Activated CD8-positive, alpha-beta memory T cell treated with anti-CD3 and anti-CD28 coated beads for 1 hour (primary cell): ENCODE results near the gene TMTC2.
"Not testable (repeated sequence)": the region's sequence is repeated elsewhere in the genome, so short reads cannot be mapped to it uniquely, and the experiment has no call there.

Experiments
- DNase-seq, 2 donors: peaks; one replicate each; pipeline ENCODE4 v3.0.0-alpha.2; 2020; ENCODE audit warnings: low read depth in 1 of 2; ENCODE audit errors: extremely low read depth in 1 of 2

TMTC2 gene

DNA sequence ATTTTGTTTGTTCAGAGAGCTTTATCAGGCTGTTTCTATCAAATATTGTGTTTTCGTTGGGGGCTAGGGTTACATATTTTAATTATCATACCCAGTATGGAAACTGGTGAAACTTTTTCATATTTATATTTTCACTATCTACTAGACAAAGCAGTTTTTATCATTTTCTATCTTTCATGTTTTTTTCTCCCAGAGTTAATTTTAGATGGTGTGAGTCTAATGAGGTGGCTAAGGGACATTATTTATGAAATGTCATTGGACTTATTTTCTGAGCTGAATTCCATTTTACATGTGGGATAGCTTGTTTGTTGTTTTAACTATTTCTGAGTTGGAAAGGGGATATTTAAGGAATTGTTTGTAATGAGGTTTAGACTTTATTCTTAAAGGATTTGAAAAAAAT lies 100.3 kb downstream of the TMTC2 start:
- DNase-seq: no peak

DNA sequence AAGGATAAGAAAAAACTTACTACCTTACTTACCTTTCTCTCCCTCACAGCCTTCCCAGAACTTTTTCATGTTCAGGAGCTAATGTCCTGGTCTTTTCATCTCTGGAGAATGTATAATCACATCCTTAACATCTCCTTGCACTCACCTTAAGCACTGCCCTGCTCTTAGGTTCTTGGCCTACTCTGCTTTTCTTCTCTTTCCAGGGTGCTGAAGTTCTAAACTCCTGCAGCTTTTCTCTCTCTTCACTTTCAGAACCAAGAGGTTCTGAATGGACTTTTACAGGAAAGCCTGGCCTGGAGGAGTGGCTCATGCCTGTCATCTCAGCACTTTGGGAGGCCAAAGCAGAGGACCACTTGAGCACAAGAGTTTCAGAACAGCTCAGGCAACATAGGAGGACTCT lies 101.9 kb downstream of the TMTC2 start:
- DNase-seq: no peak

DNA sequence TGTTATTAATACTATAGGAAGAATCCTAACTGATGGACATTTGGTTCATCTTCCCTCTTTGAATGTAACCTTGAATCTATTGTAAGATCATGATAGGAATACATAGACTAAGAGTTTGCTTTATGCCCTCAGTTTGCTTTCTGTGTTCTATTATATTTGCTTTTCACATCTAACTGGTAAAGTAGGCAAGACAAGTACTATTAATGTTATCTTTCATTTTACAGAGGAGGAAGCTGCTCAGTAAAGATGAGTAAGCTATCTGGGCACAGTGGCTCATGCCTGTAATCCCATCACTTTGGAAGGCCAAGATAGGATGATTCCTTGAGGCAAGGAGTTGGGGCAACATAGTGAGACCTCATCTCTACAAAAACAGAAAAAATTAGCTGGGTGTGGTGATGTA lies 103.0 kb downstream of the TMTC2 start:
- DNase-seq: no peak

DNA sequence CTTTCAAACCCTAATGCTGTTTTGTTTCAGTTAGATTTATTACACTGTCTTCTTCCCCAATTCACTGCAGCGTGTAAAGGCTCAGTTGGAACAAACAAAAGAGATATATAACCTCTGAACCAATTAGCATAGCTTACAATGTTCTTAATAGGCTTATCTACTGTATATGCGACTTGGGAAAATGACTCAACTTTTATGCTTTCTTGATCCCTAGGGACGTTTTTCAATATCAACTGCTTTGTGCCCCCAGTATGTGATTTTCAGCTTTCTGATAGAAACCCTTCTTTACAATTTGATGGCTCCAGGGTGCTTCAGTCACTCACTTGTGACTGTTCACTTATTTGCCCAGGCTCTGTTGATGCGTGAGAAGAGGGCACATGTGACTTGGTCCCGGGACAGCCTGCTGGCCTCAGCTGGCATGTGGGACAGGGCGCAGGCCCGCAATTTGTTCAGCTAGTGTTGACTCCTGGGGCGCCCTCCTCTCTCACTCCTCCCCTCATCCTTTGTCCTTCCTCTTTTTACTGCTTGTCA lies 107.1 kb downstream of the TMTC2 start:
- DNase-seq: no peak

DNA sequence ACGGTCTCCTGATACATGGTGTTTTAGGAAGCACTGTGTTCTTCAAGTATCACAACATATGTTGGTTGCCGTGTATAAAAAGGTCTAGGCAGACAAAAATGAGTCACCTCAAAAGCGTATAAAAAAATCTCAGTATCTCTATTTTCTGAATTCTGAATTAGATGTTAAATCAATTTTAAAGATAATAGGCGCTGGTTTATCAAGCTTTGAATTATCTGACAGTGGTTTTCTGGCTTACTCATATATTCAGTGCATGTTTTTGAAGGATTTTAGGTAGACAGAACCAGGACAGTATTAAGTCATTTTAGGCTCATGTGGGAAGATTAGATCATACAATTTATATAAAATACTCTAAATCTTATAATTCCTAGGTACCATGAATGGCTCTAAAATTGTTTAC lies 110.8 kb downstream of the TMTC2 start:
- DNase-seq: no peak

DNA sequence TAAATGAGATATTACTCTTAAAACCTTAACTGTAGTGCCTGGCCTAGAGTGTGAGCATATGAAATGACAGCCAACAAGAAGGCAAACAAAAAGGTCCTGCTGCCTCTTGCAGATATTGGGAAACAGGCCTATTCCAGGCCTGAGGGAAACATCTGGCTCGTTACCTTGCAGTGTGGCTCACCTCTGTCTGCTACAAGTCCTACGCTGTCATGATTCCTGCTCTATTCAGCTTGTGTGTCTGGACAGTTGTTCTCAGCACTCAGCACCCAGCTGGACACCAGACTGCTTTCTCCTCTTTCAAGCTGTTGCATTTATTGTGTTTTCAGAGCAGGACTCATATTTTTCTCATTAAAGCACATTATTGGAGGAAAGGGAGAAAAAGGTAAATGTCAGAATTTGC lies 113.5 kb downstream of the TMTC2 start:
- DNase-seq: no peak

DNA sequence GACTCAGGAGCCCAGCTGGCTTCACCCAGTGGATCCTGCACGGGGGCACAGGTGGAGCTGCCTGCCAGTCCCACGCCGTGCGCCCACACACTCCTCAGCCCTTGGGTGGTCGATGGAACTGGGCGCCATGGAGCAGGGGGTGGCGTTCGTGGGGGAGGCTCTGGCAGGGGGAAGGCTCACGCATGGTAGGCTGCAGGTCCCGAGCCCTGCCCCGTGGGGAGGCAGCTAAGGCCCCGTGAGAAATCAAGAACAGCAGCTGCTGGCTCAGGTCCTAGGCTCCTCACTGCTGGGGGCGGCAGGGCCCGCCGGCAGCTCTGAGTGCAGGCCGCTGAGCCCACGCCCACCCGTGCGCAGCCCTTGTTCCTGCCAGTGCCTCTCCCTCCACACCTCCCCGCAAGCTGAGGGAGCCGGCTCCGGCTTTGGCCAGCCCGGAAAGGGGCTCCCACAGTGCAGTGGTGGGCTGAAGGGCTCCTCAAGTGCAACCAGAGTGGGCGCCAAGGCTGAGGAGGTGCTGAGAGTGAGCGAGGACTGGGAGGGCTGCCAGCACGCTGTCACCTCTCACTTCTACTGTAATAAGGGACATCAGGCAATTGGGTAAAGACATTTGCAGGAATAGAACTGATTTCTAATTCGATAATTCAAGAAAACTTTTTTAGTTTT lies 115.4 kb downstream of the TMTC2 start:
- DNase-seq: no peak

DNA sequence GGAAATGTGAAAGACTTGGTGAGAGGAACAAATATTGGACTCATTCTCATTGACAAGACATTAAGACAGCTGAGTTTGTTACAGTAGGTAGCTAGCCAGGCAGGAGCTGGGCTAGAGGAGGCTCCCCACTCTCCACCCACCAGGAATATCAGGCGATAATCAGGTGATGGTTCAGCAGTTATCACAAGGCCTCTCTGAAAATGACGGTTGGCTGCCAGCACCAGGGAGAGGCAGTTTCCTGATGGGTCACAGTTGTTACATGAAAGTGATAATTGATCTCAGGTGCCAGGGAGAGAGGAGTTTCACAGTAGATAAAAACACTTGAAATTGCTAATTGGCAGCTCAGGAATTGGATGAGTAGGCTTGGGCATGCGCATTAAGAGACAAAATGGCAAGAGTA lies 116.5 kb downstream of the TMTC2 start:
- DNase-seq: no peak

DNA sequence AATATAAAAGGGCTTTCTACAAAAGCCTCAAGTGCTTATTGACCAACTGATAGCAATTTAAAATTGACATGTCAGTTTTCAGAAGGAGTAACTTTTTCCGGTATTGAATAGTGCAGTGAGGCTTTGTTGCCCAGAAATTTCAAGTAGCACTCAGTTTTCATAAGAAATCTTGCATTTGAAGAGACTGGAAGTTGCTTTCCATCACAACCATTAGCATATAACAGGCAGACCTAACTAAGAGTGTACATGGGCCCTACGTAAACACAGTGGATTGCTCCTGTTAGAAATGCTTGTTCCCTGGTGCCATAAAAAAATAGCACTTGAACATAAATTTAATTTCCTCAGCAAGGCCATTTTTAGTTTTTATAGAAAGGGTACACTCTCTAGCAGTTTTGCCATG lies 117.9 kb downstream of the TMTC2 start:
- no peak for DNase-seq

DNA sequence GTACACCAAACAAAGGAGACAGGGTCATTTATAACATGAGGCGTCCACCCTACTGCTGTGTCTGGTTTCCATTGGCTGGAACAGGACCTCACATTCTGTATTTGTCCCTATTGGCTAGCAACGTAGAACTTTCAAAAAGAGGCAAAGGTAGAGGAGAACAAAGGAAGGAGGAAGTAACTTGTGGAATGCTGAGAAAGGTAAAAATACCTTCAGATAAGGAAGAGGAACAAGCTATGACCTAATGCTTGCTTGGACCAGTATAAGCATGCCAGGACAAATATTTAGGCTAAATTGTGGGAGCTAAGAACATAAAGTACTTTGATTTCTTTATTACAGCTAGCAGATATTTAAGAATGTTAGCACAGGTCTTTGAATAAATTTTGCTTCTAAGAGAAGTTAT lies 118.3 kb downstream of the TMTC2 start:
- not testable (repeated sequence) for DNase-seq

DNA sequence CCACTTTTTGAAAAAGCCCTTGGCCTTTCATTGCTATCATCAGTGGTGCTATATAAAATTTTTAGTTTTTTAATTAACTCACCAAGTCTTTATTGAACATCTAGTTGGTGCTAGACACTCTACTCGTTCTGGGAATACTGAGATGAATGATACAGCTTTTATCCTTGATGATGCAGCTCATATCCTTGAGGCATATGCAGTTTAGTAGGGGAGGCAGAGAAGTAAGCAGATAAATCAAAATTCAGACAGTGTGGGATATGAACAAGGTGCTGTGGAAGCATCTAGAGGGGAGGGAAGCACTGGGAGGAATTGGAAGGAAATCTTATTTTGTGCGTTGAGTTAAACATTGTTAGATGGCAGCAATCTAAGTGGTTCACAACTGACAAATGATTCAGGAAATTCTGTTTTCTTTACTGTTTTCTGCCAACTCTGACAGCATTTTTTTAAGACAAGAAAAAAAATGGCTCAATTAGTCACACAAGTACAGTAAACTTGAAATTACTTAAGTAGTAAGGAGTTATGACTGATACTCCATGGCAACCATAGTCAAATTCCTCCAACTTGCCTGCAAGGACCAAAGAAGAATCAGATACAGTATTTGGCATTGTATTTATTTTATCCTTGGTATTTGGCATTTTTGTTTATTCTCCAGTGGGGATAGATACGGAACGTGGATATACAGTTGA lies 119.2 kb downstream of the TMTC2 start:
- no peak for DNase-seq

DNA sequence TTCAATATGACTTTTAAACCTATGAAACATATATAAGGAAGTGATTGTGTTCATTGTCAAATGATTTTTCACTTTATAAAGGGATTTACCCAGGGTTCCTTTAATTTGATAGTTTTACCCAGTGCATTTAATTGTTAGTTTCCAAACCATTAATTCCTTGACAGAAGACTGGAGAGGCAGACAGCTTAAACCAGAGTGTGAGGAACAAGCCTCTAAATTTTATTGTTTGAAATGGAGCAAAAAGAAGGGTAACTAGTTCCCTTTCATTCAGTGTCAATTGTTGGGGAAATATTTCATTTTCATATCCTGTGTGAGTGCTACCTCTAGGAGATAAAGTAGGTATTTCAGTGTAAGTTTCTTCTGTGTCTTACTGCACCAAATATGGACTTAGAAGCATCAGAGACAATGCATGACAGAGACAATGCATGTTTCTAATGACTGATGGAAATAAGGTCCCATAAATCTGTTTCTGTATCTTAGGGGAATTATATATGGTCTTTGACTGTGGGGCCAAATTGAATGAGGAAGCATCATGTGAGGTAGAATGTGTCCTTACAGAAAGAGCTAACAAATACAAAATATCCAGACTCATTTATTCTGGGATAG lies 120.5 kb downstream of the TMTC2 start:
- no peak for DNase-seq

DNA sequence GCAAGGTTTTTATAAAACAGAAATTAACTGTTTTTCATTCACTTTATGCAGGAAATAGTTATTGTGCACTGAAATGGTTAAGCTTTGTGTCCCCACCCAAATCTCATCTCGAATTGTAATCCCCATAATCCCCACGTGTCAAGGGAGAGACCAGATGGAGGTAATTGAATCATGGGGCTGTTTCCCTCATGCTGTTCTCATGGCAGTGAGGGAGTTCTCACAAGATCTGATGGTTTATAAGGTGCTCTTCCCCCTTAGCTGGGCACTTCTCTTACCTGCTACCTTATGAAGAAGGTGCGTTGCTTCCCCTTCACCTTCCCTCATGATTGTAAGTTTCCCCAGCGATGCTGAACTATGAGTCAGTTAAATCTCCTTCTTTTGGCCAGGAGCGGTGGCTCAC lies 123.9 kb downstream of the TMTC2 start:
- DNase-seq: no peak

DNA sequence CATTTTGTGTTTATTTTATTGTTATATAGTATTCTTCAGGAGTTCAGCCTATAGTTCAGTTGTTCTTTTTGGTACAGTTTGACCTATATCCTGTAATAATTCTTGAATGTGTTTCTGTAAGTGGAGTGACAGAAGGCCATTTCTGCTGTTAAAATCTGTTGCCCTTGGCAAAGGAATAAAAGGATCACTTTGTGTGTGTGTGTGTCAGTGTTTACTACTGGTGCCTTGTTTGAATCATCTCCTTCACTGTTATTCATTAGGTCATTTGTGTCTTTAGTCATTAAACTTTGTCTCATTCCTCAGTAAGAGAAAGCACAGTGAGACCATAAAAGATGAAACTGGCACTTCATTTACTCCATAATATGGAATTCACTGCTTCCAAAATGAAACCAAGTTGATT lies 130.7 kb downstream of the TMTC2 start:
- DNase-seq: no peak

DNA sequence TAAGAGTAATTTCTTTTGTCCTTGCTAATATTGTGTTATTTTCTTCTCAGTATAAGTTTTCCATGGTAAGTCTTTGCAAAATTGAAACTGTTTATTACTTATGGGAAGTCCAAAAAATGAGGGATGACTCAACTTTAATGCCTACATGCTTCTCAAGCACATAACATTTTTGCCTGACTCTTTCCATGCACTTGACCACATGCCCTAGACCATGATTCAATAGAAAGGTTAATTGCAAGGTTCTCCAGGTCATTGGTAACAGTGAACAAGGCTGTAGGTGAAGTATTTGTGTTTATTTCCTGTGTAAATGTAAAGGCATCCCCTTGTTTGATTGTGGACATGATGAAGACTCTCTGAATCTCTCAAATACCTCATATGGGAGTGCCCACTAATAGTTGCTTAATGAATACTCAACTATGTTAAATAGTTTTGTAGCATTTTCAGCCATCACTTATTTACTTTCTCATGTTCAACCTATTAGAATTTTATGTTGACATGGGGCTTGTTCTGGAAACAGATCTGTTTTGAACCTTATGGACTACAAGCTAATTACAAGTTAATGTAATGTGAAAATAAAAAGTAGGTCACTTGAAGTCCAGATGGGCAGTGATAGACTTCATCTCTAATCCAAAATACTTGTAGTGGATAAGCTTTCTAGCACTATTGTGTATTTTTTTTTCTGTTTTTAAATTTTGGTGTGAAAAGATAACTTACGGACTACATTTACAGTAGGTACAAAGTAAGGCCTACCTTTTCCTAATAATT lies 131.7 kb downstream of the TMTC2 start:
- DNase-seq: no peak

DNA sequence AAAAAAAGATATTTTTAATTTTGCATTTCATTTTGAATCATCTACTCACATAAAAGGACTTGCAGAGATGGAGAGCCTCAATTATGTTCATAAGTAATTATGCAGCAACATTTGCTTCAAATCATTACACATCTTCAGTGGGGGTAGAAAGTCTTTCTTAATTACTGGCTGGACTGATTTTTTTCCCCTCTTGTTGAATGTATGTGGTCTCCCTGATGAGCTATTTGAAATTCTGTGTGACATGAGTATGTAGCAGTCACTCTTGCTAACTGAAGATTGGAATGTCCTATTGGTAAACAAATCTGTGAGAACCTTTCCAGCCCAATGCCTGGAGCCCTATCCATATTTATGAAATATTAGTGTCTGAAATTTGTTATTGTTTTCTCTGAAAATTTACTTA lies 139.8 kb downstream of the TMTC2 start:
- DNase-seq: no peak

DNA sequence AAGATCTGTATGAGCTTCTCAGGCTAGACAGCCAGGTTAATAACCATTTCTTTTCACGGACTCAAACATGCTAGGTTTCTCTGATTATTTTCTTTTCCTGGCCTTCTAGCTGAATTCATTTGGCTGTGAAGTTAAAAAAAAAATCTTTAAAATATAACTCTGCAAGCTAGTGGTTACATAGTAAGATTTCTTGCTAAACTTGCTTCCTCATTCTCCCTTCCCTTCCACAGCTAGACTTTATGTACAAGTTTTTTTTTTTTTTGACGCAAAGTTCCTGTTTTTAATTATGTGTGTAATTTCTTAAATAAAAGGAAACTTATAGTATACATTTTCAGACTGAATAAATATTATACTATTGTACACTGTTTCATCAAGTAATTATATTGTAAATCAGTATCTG lies 145.4 kb downstream of the TMTC2 start:
- no peak for DNase-seq

DNA sequence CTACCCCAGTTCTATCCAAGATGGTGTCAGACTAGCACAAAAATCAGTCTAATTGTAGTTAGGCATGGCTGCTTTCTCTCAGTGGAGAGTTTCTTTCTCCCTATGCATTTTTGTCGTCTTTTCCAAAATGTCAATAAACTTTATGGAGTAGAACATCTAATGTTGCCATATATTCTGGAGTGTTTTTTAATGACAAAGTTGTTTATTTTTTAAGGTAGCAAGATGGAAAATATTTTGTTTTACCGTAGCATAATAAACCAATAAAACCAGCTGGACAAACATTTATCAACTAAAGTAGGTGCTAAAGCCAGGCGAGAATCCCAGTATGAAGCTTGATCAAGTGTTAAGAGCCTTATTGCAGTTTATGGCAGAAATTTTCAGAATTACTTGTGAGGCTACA lies 146.3 kb downstream of the TMTC2 start:
- no peak for DNase-seq

DNA sequence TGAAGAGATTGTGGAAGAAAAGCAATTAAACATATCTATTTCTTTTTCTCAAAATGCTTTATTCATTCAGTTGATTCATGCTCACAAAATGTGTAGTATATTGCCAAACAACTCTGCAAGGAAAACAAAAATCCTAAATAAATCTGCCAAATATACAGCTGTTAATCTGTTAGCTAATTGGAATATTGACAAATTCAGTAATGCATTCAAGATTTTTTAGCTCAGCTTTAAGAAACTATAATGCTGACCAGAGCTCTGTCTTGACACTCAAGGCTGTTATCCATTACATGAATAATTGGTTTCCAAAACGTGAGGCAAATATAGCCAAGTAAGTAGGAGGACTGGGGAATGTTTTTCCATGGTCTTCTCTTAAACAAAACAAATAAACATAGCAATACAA lies 146.8 kb downstream of the TMTC2 start:
- no peak for DNase-seq

DNA sequence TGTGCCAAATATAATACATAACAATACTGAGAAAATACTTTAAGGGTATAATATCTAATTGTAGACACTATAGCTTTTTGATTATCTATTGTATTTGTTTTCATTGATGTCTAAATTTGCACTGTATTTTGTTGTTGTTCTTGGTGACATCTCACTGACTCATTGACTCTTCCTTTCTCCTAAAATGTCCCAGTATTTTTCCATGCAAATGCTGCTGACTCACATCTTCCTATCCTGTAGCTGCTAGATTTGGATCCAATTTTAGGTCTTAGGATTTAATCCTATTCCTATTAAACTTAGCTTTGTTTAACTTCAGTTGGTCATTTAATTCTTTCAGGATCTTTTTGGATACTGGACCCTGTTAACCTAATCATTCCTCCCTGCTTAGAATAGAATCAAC lies 148.5 kb downstream of the TMTC2 start:
- DNase-seq: no peak

DNA sequence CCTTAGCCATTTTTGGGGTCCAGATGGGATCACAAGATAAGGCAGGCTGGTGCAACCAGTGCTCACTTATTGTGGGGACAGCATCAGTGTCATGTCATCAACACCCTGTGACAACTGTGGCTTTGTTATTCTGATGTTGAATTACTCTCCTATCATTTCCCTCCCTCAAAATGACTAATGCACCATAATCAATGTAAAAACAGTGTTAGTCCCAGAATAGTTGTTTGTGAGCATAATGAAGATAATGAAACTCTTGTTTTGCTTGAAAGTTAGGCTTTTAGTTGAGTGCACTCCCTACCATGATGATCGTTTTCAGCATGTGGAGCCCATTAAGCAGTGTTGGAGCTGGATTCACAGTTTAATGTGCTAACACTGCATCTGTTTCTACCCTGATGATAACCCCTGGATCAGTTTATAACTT lies 151.4 kb downstream of the TMTC2 start:
- no peak for DNase-seq

DNA sequence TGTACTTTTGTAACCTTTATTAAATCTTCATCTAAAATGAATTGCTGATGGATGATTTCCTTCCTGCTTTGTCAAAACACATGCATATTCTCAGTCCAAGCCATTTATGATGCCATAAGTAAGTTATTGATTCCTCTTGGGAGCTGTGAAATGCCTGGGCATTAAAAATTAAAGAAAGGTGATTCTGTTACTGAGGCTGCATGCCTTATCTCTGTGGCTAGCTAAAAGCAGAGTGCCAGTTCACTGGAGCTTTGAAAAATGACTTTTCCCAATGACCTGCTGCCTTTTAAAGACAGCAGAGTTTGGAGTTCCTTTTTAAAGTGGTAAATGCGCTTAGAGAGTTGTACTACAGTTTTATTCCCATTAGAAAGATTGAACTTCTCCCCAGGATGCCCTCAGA lies 152.1 kb downstream of the TMTC2 start:
- no peak for DNase-seq
